Measurements from ENCODE around the gene CPEB1. TPM values are rescaled to one million over a fixed set of nuclear protein-coding genes. Genes with fewer than 3 reads are reported as not detected.
A peak's percentile ranks its signal among the peaks of the same experiment; 100 is the strongest.

The CPEB1 gene
- total RNA-seq, 8 experiments from 2014 or later: 0.70 to 16.4 (median 7.3) TPM

DNA sequence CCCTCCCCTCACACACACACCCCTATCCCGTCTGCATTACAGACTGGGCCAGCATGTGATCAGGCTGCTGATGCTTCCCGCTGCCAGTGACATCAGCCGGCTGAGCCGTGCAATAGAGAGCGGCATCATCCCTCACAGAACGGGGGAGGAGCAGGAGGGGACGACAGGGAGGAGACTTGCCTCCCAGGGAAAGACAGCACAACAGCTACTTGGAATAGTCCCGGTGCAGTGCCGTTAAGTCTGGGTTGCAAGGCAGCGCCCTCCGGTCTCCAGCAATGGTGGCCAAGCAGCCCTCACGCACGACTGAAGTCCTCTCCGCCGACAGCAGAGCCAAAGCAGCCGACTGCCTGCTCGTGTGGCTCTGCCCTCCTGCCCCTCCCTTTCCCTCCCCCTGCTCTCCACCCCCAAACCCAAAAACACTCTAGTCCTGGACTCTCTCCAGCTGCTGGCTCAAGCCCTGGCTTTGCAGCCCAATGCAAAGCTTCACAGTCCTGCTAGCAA lies 75.4 kb downstream of the CPEB1 start:
- in situ Hi-C loops (cut with MboI; ENCODE audit: low pct_unique_long_range_greater_than_20kb in 2 of 9, low sequenced_read_pairs in 9 of 9, unreplicated experiment in 9 of 9): no loop called here
- peak overlapping the region; percentile 9 to 39 (median 28) for H3K4me3 ChIP-seq
- H3K4me1 ChIP-seq (replicated peaks in 1 of 2): peaks cover 24 to 25% of the 10 kb centered on the region in 2 donors
- peak overlapping the region in 1 of 2 donors; percentile 75 for H3K27ac ChIP-seq
- peak; percentile 87 to 98 (median 96) for ATAC-seq (replicated peaks in 6 of 8)
- WGBS, 10 experiments: 0 to 17% (median 0%) methylated on average over 1 to 4 of the region's 17 CpGs; no CpG with 5 or more reads in 6 of the 10 experiments

DNA sequence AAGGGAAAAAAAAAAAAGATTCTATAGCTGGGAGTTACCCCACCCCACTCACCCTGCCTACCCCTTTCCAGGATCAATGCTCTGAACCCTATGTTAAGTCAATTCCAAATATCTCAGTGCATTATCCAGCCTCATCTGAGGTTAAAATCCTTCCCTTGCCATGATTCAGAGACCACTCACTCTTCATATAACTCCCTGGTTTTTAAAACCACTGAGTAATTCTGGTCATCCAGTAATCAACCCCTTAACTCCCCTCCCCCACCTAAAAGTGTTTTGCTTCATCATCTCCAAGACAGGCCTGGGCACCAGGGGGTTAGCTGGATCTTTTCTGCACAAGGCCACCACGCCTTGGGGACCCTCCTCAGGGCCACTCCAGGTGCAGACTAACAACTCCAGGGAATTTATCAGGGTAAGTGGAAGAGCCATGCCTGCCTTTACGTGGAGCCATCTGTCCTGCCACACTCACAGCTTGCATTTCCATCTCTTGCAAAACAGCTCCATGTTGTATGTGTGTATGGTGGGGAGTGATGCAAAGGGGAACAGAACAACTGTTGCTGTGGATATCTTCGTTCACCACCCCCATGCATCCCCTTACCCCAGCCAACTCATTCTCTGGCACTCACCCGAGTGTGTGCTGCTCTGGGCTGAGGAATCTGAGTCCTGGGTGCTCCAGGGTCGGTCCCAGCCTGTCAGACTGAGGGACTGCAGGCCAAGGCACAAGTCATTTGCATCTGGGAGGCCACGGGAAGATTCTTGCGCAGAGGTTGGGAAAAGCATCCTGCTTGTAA lies 76.2 kb downstream of the CPEB1 start:
- in situ Hi-C loops (cut with MboI; ENCODE audit: low pct_unique_long_range_greater_than_20kb in 2 of 9, low sequenced_read_pairs in 9 of 9, unreplicated experiment in 9 of 9): no loop called here
- Histone ChIP-seq H3K4me3 (peak overlapping the region; percentile 9 to 39 (median 28)), H3K4me1 (replicated peaks in 1 of 2) (peaks cover 24 to 25% of the 10 kb centered on the region in 2 donors), H3K27ac (peak overlapping the region; percentile 32 to 75)
- WGBS, 10 experiments: 7 to 59% (median 32%) methylated on average over 2 to 6 of the region's 7 CpGs; no CpG with 5 or more reads in 4 of the 10 experiments
- peak in 6 of 8 experiments; percentile 3 to 64 (median 56) for ATAC-seq (replicated peaks in 6 of 8)

- Histone ChIP-seq H3K27ac (no peak overlapping the region), H3K4me1 (replicated peaks in 1 of 2) (peaks cover 24 to 25% of the 10 kb centered on the region in 2 donors), H3K4me3 (peak overlapping the region in 3 of 5 donors; percentile 28 to 39 (median 37))
- ATAC-seq (replicated peaks in 6 of 8): no peak
- 13 to 100% (median 94%) methylated on average over 1 to 4 of the region's 4 CpGs; no CpG with 5 or more reads in 3 of the 10 experiments for WGBS, 10 experiments
- in situ Hi-C loops (cut with MboI; ENCODE audit: low pct_unique_long_range_greater_than_20kb in 2 of 9, low sequenced_read_pairs in 9 of 9, unreplicated experiment in 9 of 9): no loop called here
These were observed 77.3 kb downstream of the CPEB1 start for GRCh38 chr15:82569834-82570233.

- Histone ChIP-seq H3K4me1 (replicated peaks in 1 of 2) (peaks cover 24 to 25% of the 10 kb centered on the region in 2 donors), H3K4me3 (no peak overlapping the region), H3K27ac (no peak overlapping the region)
- WGBS, 10 experiments: 62 to 100% (median 90%) methylated on average over 1 to 5 of the region's 5 CpGs; no CpG with 5 or more reads in 4 of the 10 experiments
- in situ Hi-C loops (cut with MboI; ENCODE audit: low pct_unique_long_range_greater_than_20kb in 2 of 9, low sequenced_read_pairs in 9 of 9, unreplicated experiment in 9 of 9): no loop called here
- no peak for ATAC-seq (replicated peaks in 6 of 8)
These were observed 78.2 kb downstream of the CPEB1 start for GRCh38 chr15:82568986-82569385.

GRCh38 chr15:82567661-82568060 lies 79.5 kb downstream of the CPEB1 start:
- 79 to 100% (median 94%) methylated on average over 1 to 2 of the region's 2 CpGs; no CpG with 5 or more reads in 5 of the 10 experiments for WGBS, 10 experiments
- no peak overlapping the region for H3K27ac ChIP-seq
- no peak overlapping the region for H3K4me3 ChIP-seq
- ATAC-seq (replicated peaks in 6 of 8): no peak
- in situ Hi-C loops (cut with MboI; ENCODE audit: low pct_unique_long_range_greater_than_20kb in 2 of 9, low sequenced_read_pairs in 9 of 9, unreplicated experiment in 9 of 9): no loop called here
- H3K4me1 ChIP-seq (replicated peaks in 1 of 2): peaks cover 24 to 25% of the 10 kb centered on the region in 2 donors

- no peak for ATAC-seq (replicated peaks in 6 of 8)
- in situ Hi-C loops (cut with MboI; ENCODE audit: low pct_unique_long_range_greater_than_20kb in 2 of 9, low sequenced_read_pairs in 9 of 9, unreplicated experiment in 9 of 9): no loop called here
- Histone ChIP-seq H3K4me3 (no peak overlapping the region), H3K27ac (no peak overlapping the region), H3K4me1 (replicated peaks in 1 of 2) (peaks cover 18 to 19% of the 10 kb centered on the region in 2 donors)
- 75 to 100% (median 91%) methylated on average over 1 of the region's 1 CpG; no CpG with 5 or more reads in 7 of the 10 experiments for WGBS, 10 experiments
These were observed 80.5 kb downstream of the CPEB1 start for GRCh38 chr15:82566690-82567089.

DNA sequence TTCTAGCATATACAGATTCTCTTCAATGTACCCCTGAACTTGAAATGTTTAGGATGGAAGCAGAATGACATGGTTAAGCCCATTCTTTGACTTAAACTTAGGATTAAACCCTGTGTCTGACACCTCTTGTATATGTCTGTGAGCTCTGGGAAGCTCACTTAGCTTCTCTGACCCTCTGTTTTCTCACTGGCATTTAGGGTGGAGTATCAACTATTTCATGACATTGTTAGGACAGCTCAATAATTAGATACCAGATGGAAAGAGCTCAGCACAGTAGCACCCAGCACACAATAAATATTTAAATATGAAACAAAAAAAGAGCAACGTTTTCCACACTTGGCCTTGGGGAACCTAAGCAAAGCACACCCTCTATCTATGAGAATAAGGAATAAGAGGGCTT lies 88.7 kb downstream of the CPEB1 start:
- WGBS, 10 experiments: 0 to 86% (median 14%) methylated on average over 1 of the region's 1 CpG; no CpG with 5 or more reads in 4 of the 10 experiments
- Histone ChIP-seq H3K27ac (no peak overlapping the region), H3K4me3 (no peak overlapping the region), H3K4me1 (replicated peaks in 1 of 2) (no peaks in the 10 kb centered on the region)
- peak in 1 of 8 experiments; percentile 51 for ATAC-seq (replicated peaks in 6 of 8)
- in situ Hi-C loops (cut with MboI; ENCODE audit: low pct_unique_long_range_greater_than_20kb in 2 of 9, low sequenced_read_pairs in 9 of 9, unreplicated experiment in 9 of 9): no loop called here

GRCh38 chr15:82556315-82557035 lies 90.7 kb downstream of the CPEB1 start:
- no peaks in the 10 kb centered on the region for H3K4me1 ChIP-seq (replicated peaks in 1 of 2)
- H3K4me3 ChIP-seq: no peak overlapping the region
- in situ Hi-C loops (cut with MboI; ENCODE audit: low pct_unique_long_range_greater_than_20kb in 2 of 9, low sequenced_read_pairs in 9 of 9, unreplicated experiment in 9 of 9): no loop called here
- ATAC-seq (replicated peaks in 6 of 8): no peak
- WGBS, 10 experiments: 69 to 100% (median 85%) methylated on average over 2 to 7 of the region's 7 CpGs
- no peak overlapping the region for H3K27ac ChIP-seq

DNA sequence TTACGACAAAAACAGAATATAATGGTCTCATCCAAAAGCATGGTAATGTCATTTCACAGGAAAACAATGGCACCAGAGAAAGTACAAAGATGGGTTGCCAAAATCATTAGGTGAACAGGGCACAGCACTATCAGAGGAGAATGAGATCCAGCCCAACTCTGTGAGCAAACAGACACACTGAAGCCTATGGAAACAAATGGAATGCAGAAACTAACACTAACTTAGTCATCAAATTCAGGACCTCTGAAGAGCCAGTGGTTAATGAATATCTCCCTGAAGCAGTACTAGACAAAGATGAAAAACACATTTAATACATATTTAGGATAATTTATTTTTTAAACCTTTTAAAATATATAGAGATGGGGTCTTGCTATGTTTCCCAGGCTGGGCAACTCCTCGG lies 92.3 kb downstream of the CPEB1 start:
- H3K4me3 ChIP-seq: no peak overlapping the region
- in situ Hi-C loops (cut with MboI; ENCODE audit: low pct_unique_long_range_greater_than_20kb in 2 of 9, low sequenced_read_pairs in 9 of 9, unreplicated experiment in 9 of 9): no loop called here
- WGBS, 10 experiments: 47 to 100% (median 82%) methylated on average over 1 to 2 of the region's 2 CpGs; no CpG with 5 or more reads in 2 of the 10 experiments

DNA sequence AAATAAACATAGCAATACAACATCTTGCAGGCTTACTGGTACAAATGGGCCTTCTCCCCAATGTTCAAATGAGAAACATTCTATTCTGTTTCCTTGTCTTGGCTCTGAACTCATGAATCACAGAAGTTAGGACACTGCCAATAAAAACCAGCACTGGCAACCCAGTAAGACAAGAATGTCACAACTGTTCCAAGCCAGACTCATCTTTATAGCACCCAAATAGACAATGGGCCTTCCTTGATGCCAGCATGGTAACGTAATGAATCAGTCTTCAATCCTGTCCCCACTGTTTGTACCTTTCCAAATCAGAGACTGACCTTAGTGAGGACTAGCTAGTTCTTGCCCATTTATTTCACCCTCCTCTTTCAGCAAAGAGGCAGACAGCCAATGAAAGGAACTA lies 92.8 kb downstream of the CPEB1 start:
- 20 to 100% (median 82%) methylated on average over 1 of the region's 1 CpG; no CpG with 5 or more reads in 2 of the 10 experiments for WGBS, 10 experiments
- H3K4me1 ChIP-seq (replicated peaks in 1 of 2): no peaks in the 10 kb centered on the region
- in situ Hi-C loops (cut with MboI; ENCODE audit: low pct_unique_long_range_greater_than_20kb in 2 of 9, low sequenced_read_pairs in 9 of 9, unreplicated experiment in 9 of 9): no loop called here
- peak in 1 of 8 experiments; percentile 23 for ATAC-seq (replicated peaks in 6 of 8)
- no peak overlapping the region for H3K4me3 ChIP-seq
- H3K27ac ChIP-seq: no peak overlapping the region

More for the DNA sequence above, 92.3 kb downstream of the CPEB1 start:
- Histone ChIP-seq H3K27ac (no peak overlapping the region), H3K4me1 (replicated peaks in 1 of 2) (no peaks in the 10 kb centered on the region)
- ATAC-seq (replicated peaks in 6 of 8): peak in 2 of 8 experiments; percentile 32 to 69

DNA sequence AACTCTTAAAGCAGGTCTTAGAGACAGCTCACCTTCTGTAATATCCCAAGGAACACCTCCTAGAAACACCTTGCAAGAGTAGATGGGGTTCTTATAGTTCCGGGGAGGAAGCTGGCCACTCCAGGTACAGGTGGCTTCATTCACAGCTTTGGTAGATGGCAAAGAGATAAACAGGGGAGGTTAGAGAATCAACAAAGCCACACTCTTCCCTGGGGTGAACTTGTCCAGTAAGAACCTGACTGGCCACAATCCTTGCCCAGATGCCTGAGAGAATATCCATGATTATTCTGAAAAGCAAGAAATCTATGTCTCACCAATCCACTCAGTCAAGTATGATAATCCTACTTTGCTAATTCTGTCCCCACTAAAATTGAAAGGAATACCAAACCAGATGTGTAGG lies 93.3 kb downstream of the CPEB1 start:
- no peaks in the 10 kb centered on the region for H3K4me1 ChIP-seq (replicated peaks in 1 of 2)
- in situ Hi-C loops (cut with MboI; ENCODE audit: low pct_unique_long_range_greater_than_20kb in 2 of 9, low sequenced_read_pairs in 9 of 9, unreplicated experiment in 9 of 9): no loop called here
- 75 to 80% methylated on average over 1 of the region's 1 CpG; no CpG with 5 or more reads in 8 of the 10 experiments for WGBS, 10 experiments
- no peak overlapping the region for H3K27ac ChIP-seq
- no peak for ATAC-seq (replicated peaks in 6 of 8)
- H3K4me3 ChIP-seq: no peak overlapping the region

DNA sequence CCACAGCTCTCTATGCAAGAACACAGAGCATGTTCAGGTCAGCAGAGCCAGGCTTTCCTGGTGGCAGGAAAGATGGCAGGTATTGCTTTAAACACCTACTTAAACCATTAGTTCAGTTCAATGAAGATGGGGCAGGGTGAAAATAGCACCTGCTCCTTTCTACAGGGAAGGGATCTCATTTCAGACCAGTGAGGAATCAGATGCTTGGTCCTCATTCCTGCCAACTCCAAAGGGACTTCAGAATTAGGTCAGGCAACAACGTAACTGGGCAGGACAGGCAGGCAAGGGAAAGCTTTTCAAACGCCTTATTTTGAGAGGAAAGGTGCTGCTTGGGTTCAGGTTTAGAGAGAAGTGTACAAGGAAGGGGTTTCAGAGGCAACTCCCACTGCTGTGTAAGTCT lies 94.3 kb downstream of the CPEB1 start:
- H3K4me3 ChIP-seq: no peak overlapping the region
- no peak for ATAC-seq (replicated peaks in 6 of 8)
- WGBS, 10 experiments: 40 to 80% (median 58%) methylated on average over 1 to 2 of the region's 2 CpGs; no CpG with 5 or more reads in 5 of the 10 experiments
- H3K27ac ChIP-seq: no peak overlapping the region
- in situ Hi-C loops (cut with MboI; ENCODE audit: low pct_unique_long_range_greater_than_20kb in 2 of 9, low sequenced_read_pairs in 9 of 9, unreplicated experiment in 9 of 9): no loop called here
- no peaks in the 10 kb centered on the region for H3K4me1 ChIP-seq (replicated peaks in 1 of 2)
